ENCODE data around the gene PSMB5.
"Not testable (repeated sequence)": the region's sequence is repeated elsewhere in the genome, so short reads cannot be mapped to it uniquely, and the experiment has no call there.

Gene PSMB5

GRCh38 chr14:23043145-23043544 lies 8.4 kb upstream of the PSMB5 start:
- no peak for DNase-seq

GRCh38 chr14:23042162-23042965 lies 7.7 kb upstream of the PSMB5 start, which contains the start of gene PSMB11:
PSMB11 (plus strand) TSS chr14:23042212; CDS start chr14:23042226, 14 bp downstream.
- DNase-seq: no peak

GRCh38 chr14:23041729-23042128 lies 7.0 kb upstream of the PSMB5 start:
- DNase-seq: no peak

GRCh38 chr14:23040100-23040499 lies 5.4 kb upstream of the PSMB5 start:
- DNase-seq: no peak

GRCh38 chr14:23035303-23036144 lies 824 bp upstream of the PSMB5 start:
- DNase-seq: no peak

- no peak for DNase-seq
These were observed 751 bp downstream of the PSMB5 start for GRCh38 chr14:23033801-23034497.

- DNase-seq: no peak
These were observed 1.4 kb downstream of the PSMB5 start for GRCh38 chr14:23033251-23033727.

- DNase-seq: no peak
These were observed 3.8 kb downstream of the PSMB5 start for GRCh38 chr14:23030936-23031335.

- no peak for DNase-seq
These were observed 5.9 kb downstream of the PSMB5 start for GRCh38 chr14:23028799-23029198.

GRCh38 chr14:23025151-23025814 lies 9.4 kb downstream of the PSMB5 start:
- peak; percentile 96 to 97 for DNase-seq

- DNase-seq: peak; percentile 92 to 96
These were observed 10.1 kb downstream of the PSMB5 start for GRCh38 chr14:23024612-23025075.

GRCh38 chr14:23023795-23024152 lies 10.9 kb downstream of the PSMB5 start:
- DNase-seq: no peak

GRCh38 chr14:23023022-23023794 lies 11.5 kb downstream of the PSMB5 start:
- DNase-seq: peak; percentile 40 to 79

- no peak for DNase-seq
These were observed 12.7 kb downstream of the PSMB5 start for GRCh38 chr14:23021889-23022442.

- no peak for DNase-seq
These were observed 13.3 kb downstream of the PSMB5 start for GRCh38 chr14:23021434-23021833.

- no peak for DNase-seq
These were observed 14.3 kb downstream of the PSMB5 start for GRCh38 chr14:23020143-23021128.

- no peak for DNase-seq
These were observed 16.6 kb downstream of the PSMB5 start for GRCh38 chr14:23018107-23018506.

GRCh38 chr14:23017091-23017490 lies 17.6 kb downstream of the PSMB5 start:
- DNase-seq: no peak

- no peak for DNase-seq
These were observed 19.1 kb downstream of the PSMB5 start for GRCh38 chr14:23015618-23016017.

GRCh38 chr14:23013749-23014054 lies 21.0 kb downstream of the PSMB5 start:
- DNase-seq: not testable (repeated sequence)
